Measurements from ENCODE around the gene DIPK1C. TPM values are rescaled to one million over a fixed set of nuclear protein-coding genes. Genes with fewer than 3 reads are reported as not detected.

The DIPK1C gene
- total RNA-seq, 2 donors from 2014 or later, result not detected

GRCh38 chr18:74473976-74474640 lies 17.0 kb upstream of the DIPK1C start:
- intact Hi-C loops (cut with DNase I), result no loop called here
- 87 to 89% methylated on average over 3 of the region's 3 CpGs for WGBS, 2 donors
- H3K9me3 ChIP-seq, result peaks cover 0 to 13% (median 0%) of the 10 kb centered on the region in 3 donors

DNA sequence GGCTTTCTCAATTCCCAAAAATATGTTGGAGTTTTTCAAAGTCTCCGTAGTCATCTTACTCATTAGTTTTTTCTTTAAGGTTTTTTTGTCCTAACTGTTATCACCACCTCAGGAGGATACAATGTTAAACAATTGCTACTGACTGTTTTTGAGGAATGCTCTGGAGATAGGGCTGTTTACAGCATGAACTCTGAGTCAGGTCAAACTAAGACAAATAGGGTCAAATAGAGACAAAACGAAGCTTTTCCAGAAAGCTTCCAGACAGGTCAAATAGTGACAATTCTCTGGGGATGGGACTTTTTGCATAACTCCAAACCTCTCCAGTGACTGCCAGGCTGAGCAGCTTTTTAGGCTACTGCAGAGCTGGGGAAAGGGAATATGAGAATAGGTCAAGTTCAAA lies 15.2 kb upstream of the DIPK1C start:
- Histone ChIP-seq H3K4me1 (peaks cover 6% of the 10 kb centered on the region), H3K36me3 (replicated peaks in 1 of 2; ENCODE audit: insufficient read depth in 1 of 2, low read depth in 2 of 2) (no peaks in the 10 kb centered on the region), H3K9me3 (peaks cover 0 to 13% (median 0%) of the 10 kb centered on the region in 3 donors), H3K27ac (no peak overlapping the region), H3K4me3 (no peak overlapping the region), H3K27me3 (no peaks in the 10 kb centered on the region)
- no peak for TF ChIP-seq CTCF (IDR thresholded peaks at IDR 0.05)
- TF ChIP-seq POLR2A (IDR thresholded peaks at IDR 0.05), result no peak
- ATAC-seq (no peak), DNase-seq (no peak)
- intact Hi-C loops (cut with DNase I), result no loop called here
- WGBS, 2 donors, result 44 to 57% methylated on average over 2 of the region's 2 CpGs

More at GRCh38 chr18:74473976-74474640, 17.0 kb upstream of the DIPK1C start:
- no peaks in the 10 kb centered on the region for H3K4me1 ChIP-seq
- no peak overlapping the region for H3K27ac ChIP-seq
- DNase-seq (no peak), ATAC-seq (no peak)
- TF ChIP-seq CTCF (IDR thresholded peaks at IDR 0.05) (no peak), POLR2A (IDR thresholded peaks at IDR 0.05) (no peak)
- H3K36me3 ChIP-seq (replicated peaks in 1 of 2; ENCODE audit: insufficient read depth in 1 of 2, low read depth in 2 of 2), result no peaks in the 10 kb centered on the region
- no peak overlapping the region for H3K4me3 ChIP-seq
- H3K27me3 ChIP-seq, result no peaks in the 10 kb centered on the region

DNA sequence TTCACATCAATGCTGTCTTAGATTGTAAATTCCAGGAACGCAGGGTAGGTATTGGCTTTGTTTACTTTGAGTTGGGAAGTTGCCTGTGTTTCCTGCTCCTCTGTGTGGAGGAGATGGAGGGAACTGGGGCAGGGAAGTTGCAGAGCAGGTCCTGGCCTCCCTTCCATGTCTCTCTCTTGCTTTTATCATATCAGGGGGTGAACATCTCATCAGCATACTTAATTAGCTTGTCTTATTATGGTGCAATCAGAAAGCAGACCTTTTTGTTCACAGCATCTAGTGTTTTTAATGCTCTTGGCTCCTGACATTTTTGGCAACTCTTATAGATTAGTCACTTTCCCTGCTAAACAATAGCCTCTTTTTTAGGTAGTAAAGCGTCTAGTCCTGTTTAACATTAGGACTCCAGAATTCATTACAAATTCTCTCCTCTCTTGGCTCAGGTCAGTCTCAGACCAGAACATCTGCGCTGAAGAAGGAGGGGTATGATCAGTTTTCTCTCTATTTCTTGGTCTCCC lies 11.5 kb upstream of the DIPK1C start:
- DNase-seq, result no peak
- H3K27me3 ChIP-seq, result no peaks in the 10 kb centered on the region
- intact Hi-C loops (cut with DNase I), result no loop called here
- peak; percentile 71 for ATAC-seq
- peaks cover 6% of the 10 kb centered on the region for H3K4me1 ChIP-seq
- WGBS, 2 donors, result 43 to 49% methylated on average over 3 of the region's 3 CpGs
- H3K9me3 ChIP-seq, result peaks cover 0 to 13% (median 0%) of the 10 kb centered on the region in 3 donors
- TF ChIP-seq CTCF (IDR thresholded peaks at IDR 0.05) (no peak), POLR2A (IDR thresholded peaks at IDR 0.05) (no peak)
- H3K27ac ChIP-seq, result peak overlapping the region in 3 of 4 donors; percentile 19 to 54 (median 35)
- no peaks in the 10 kb centered on the region for H3K36me3 ChIP-seq (replicated peaks in 1 of 2; ENCODE audit: insufficient read depth in 1 of 2, low read depth in 2 of 2)
- H3K4me3 ChIP-seq, result no peak overlapping the region

- H3K36me3 ChIP-seq (replicated peaks in 1 of 2; ENCODE audit: insufficient read depth in 1 of 2, low read depth in 2 of 2), result no peaks in the 10 kb centered on the region
- H3K27ac ChIP-seq, result no peak overlapping the region
- no peak for TF ChIP-seq POLR2A (IDR thresholded peaks at IDR 0.05)
- no peak for TF ChIP-seq CTCF (IDR thresholded peaks at IDR 0.05)
- H3K4me3 ChIP-seq, result no peak overlapping the region
- ATAC-seq, result no peak
- peaks cover 0 to 8% (median 0%) of the 10 kb centered on the region in 3 donors for H3K9me3 ChIP-seq
- intact Hi-C loops (cut with DNase I), result no loop called here
- H3K27me3 ChIP-seq, result no peaks in the 10 kb centered on the region
- DNase-seq, result no peak
- H3K4me1 ChIP-seq, result peaks cover 6% of the 10 kb centered on the region
- 65 to 67% methylated on average over 4 of the region's 4 CpGs for WGBS, 2 donors
These were observed 8.7 kb upstream of the DIPK1C start for GRCh38 chr18:74465775-74466174.

DNA sequence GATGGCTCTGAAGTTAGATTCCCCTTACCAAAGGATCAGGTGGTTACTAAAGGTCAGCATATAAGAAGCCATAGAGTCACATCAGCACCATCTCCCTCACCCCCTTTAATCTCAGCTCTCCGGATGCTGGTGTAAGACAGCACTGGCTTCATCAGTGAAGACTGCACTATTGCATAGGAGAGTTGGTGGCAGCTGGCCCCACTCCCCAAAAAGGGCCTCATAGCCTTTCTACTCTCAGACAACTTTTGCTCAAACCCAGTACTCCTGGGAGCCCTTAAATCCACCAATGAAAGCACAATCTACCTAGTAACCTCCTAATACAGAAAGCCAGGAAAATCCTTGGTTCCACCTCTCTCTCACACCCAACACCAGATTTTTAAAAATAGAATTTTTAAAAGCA lies 6.9 kb upstream of the DIPK1C start:
- Histone ChIP-seq H3K27ac (no peak overlapping the region), H3K4me1 (peaks cover 6% of the 10 kb centered on the region), H3K4me3 (no peak overlapping the region), H3K27me3 (no peaks in the 10 kb centered on the region), H3K9me3 (no peaks in the 10 kb centered on the region), H3K36me3 (replicated peaks in 1 of 2; ENCODE audit: insufficient read depth in 1 of 2, low read depth in 2 of 2) (no peaks in the 10 kb centered on the region)
- DNase-seq (no peak), ATAC-seq (no peak)
- WGBS, 2 donors, result 89% methylated on average over 1 of the region's 1 CpG
- intact Hi-C loops (cut with DNase I), result no loop called here
- no peak for TF ChIP-seq POLR2A (IDR thresholded peaks at IDR 0.05)
- no peak for TF ChIP-seq CTCF (IDR thresholded peaks at IDR 0.05)
